ENCODE measurements around the gene JMJD7. TPM values are rescaled to one million over a fixed set of nuclear protein-coding genes. Genes with fewer than 3 reads are reported as not detected.

Gene JMJD7
- total RNA-seq, 1 experiment from 2014 or later, result 11.7 TPM

- intact Hi-C loops (cut with micrococcal nuclease; ENCODE audit: unreplicated experiment), result no loop called here
- ChIA-PET CTCF (no interaction called here), POLR2A (ENCODE audit: unreplicated experiment) (interaction anchor here (0.6 to 0.8 kb wide), 2 partner anchors 15 to 71 kb away, joined by 3 to 4 read pairs; partner anchors contain the start of gene PLA2G4B)
- Histone ChIP-seq H3K9me2 (ENCODE audit: insufficient read depth) (no peaks in the 10 kb centered on the region), H3K4me1 (replicated peaks; ENCODE audit: insufficient read depth) (no peaks in the 10 kb centered on the region), H3F3A (ENCODE audit: insufficient read depth, low read depth) (no peaks in the 10 kb centered on the region), H4K20me1 (ENCODE audit: insufficient read depth) (no peaks in the 10 kb centered on the region), H2AFZ (no peak overlapping the region), H3K27me3 (ENCODE audit: insufficient read depth, low read depth) (no peaks in the 10 kb centered on the region), H3K36me3 (ENCODE audit: low read depth) (no peaks in the 10 kb centered on the region), H3K4me2 (no peak overlapping the region), H3K9me3 (ENCODE audit: insufficient read depth, low read depth) (no peaks in the 10 kb centered on the region), H3K4me3 (no peak overlapping the region), H3K79me2 (ENCODE audit: low read depth) (no peaks in the 10 kb centered on the region), H3K27ac (no peak overlapping the region)
- no TSS peak for BruUV-seq (replicated peaks)
- no peak for DNase-seq
- TF ChIP-seq EZH2 (IDR thresholded peaks at IDR 0.05; ENCODE audit: low read depth) (no peak), CTCF (conservative IDR thresholded peaks at IDR 0.05) (no peak)
Observed at GRCh38 chr15:41853831-41854230, 25.9 kb downstream of the JMJD7 start.

- no peak overlapping the region for H3K4me3 ChIP-seq
- no peak overlapping the region for H3K27ac ChIP-seq
- no peaks in the 10 kb centered on the region for H4K20me1 ChIP-seq (ENCODE audit: insufficient read depth)
- H3K36me3 ChIP-seq (ENCODE audit: low read depth), result no peaks in the 10 kb centered on the region
- no peak for DNase-seq
- H3K9me2 ChIP-seq (ENCODE audit: insufficient read depth), result no peaks in the 10 kb centered on the region
- TF ChIP-seq CTCF (conservative IDR thresholded peaks at IDR 0.05) (no peak), EZH2 (IDR thresholded peaks at IDR 0.05; ENCODE audit: low read depth) (no peak)
- no peak overlapping the region for H3K4me2 ChIP-seq
- H3K27me3 ChIP-seq (ENCODE audit: insufficient read depth, low read depth), result no peaks in the 10 kb centered on the region
- intact Hi-C loops (cut with micrococcal nuclease; ENCODE audit: unreplicated experiment), result no loop called here
- H3K79me2 ChIP-seq (ENCODE audit: low read depth), result no peaks in the 10 kb centered on the region
- no TSS peak for BruUV-seq (replicated peaks)
- ChIA-PET POLR2A (ENCODE audit: unreplicated experiment) (interaction anchor here (0.6 kb wide), 1 partner anchor 71 kb away, joined by 3 read pairs; no protein-coding TSS in a partner anchor), CTCF (no interaction called here)
- no peaks in the 10 kb centered on the region for H3F3A ChIP-seq (ENCODE audit: insufficient read depth, low read depth)
- no peaks in the 10 kb centered on the region for H3K9me3 ChIP-seq (ENCODE audit: insufficient read depth, low read depth)
- no peak overlapping the region for H2AFZ ChIP-seq
- no peaks in the 10 kb centered on the region for H3K4me1 ChIP-seq (replicated peaks; ENCODE audit: insufficient read depth)
Observed at GRCh38 chr15:41854443-41854842, 26.6 kb downstream of the JMJD7 start.

- Histone ChIP-seq H2AFZ (no peak overlapping the region), H3K4me3 (no peak overlapping the region), H3F3A (ENCODE audit: insufficient read depth, low read depth) (no peaks in the 10 kb centered on the region), H3K4me1 (replicated peaks; ENCODE audit: insufficient read depth) (no peaks in the 10 kb centered on the region), H3K4me2 (no peak overlapping the region), H3K9me3 (ENCODE audit: insufficient read depth, low read depth) (no peaks in the 10 kb centered on the region), H3K79me2 (ENCODE audit: low read depth) (no peaks in the 10 kb centered on the region), H3K36me3 (ENCODE audit: low read depth) (no peaks in the 10 kb centered on the region), H3K27ac (no peak overlapping the region), H3K27me3 (ENCODE audit: insufficient read depth, low read depth) (no peaks in the 10 kb centered on the region), H3K9me2 (ENCODE audit: insufficient read depth) (no peaks in the 10 kb centered on the region), H4K20me1 (ENCODE audit: insufficient read depth) (no peaks in the 10 kb centered on the region)
- ChIA-PET CTCF (no interaction called here), POLR2A (ENCODE audit: unreplicated experiment) (no interaction called here)
- TF ChIP-seq EZH2 (IDR thresholded peaks at IDR 0.05; ENCODE audit: low read depth) (no peak), CTCF (conservative IDR thresholded peaks at IDR 0.05) (no peak)
- no TSS peak for BruUV-seq (replicated peaks)
- intact Hi-C loops (cut with micrococcal nuclease; ENCODE audit: unreplicated experiment), result no loop called here
- DNase-seq, result no peak
Observed at GRCh38 chr15:41855261-41855961, 27.5 kb downstream of the JMJD7 start.
